GM04504 (cell line): Measurements from ENCODE around the gene SLC22A24.
"Not testable (repeated sequence)": the region's sequence is repeated elsewhere in the genome, so short reads cannot be mapped to it uniquely, and the experiment has no call there.

Source experiments
- DNase-seq: peaks from one replicate; pipeline ENCODE4 v3.0.0-alpha.2; 2012; ENCODE audit warnings: low read depth

The SLC22A24 gene

GRCh38 chr11:63144121-63144520 lies at the start of gene SLC22A24:
SLC22A24 (minus strand) TSS chr11:63144221; CDS start chr11:63143779, 442 bp downstream.
- no peak for DNase-seq

DNA sequence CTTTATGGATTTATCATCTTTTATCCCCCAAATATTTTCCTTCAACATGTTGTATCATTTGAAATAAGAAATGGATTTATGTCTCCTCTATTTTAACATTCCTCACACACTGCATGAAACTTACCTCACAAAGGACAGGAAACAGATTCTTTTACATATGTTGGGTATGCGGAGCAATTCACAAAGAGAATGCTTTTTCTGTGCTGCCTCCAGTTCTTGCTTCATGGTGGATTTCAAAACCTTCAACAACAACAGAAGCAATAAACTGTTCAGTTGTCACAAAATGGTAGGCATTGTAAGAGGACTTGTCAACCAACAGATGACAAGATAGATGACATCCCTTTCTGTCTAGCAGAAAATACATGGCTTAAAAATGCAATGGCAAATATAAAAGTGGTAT lies 36.5 kb upstream of the SLC22A24 start:
- DNase-seq, result no peak

GRCh38 chr11:63179432-63180041 lies 35.5 kb upstream of the SLC22A24 start:
- no peak for DNase-seq

DNA sequence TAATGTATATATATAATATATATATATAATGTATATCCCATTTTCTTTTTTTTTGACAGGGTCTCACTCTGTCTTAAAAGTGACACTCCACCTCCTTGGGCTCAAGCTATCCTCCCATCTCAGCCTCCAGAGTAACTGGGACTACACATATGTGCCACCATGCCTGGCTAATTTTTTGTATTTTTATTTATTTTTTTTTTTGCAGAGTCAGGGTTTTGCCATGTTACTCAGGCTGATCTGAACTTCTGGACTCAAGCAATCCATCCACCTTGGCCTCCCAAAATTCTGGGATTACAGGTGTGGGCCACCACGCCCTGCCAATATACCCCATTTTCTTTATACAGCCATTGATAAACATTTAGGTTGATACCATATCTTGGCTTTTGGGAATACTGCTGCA lies 33.9 kb upstream of the SLC22A24 start:
- no peak for DNase-seq

- no peak for DNase-seq
Measured at GRCh38 chr11:63165706-63166310, 21.8 kb upstream of the SLC22A24 start.

GRCh38 chr11:63155794-63156193 lies 11.8 kb upstream of the SLC22A24 start:
- DNase-seq, result no peak

DNA sequence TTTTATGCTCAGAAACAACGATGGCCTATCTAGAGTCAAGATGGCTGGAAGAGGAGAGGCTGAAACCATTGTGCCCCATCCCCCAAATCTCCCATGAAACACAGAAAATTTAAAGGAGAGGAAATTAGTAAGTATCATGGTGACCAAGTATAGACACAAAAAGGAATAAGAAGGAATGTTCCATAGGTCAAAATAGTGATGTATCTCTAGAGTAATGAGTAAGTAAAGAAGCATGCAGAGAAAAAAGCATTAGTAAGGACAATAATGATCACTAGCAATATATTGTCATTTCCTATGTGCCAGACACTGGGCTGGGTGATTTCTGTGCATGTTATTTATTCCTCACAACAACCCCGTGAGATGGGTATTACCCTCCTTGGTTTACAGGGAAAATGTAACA lies 2.6 kb upstream of the SLC22A24 start:
- no peak for DNase-seq

DNA sequence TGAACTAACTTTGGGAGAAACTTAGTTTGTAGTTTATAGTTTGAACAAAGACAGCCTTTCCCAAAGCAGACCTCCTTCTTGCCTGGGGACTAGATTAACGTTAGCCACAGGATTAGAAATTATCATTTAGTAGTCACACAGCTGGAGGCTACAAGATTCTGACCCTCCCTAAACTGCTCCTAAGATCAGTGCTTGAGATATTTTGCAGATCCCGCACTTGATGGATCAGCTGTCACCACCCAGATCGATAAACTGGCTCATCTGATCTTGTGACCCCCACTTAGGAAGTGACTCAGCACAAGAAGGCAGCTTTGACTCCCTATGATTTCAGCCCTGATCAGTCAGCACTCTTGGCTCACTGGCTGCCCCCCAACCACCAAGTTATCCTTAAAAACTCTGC lies 1.6 kb downstream of the SLC22A24 start:
- no peak for DNase-seq

- no peak for DNase-seq
Measured at GRCh38 chr11:63132985-63133775, 10.8 kb downstream of the SLC22A24 start.

DNA sequence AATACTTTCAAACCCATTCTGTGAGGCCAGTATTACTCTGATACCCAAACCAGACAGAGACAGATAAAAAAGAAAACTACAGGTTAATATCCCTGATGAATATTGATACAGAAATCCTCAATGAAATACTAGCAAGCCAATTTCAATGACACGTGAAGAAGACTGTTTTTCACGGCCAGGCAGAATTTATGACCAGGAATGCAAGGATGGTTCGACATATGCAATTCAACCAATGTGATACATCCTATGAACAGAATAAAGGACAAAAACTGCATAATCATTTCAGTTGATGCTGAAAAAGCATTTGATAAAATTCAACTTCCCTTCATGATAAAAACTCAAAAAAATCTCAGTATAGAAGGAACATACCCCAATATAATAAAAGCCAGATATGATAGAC lies 44.5 kb downstream of the SLC22A24 start:
- DNase-seq, result no peak

DNA sequence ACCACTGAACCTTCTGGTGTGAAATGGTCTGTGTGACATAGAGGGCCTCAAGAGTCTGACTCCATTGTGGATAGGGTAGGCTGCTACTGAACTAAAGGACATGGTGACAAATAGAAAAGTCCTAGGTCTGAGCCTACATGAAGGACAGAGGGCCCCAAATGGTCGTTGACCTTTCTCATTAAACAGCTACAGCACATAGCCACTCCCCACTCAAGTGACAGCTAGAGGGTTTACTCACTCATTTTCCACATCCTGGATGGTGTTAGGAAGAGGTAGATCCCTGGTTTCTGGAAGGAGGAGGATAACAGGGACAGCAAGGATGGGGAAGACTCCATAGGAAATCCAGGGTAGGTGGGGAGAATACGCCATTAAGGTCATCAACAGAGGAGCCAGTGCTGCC lies 63.3 kb downstream of the SLC22A24 start:
- no peak for DNase-seq

DNA sequence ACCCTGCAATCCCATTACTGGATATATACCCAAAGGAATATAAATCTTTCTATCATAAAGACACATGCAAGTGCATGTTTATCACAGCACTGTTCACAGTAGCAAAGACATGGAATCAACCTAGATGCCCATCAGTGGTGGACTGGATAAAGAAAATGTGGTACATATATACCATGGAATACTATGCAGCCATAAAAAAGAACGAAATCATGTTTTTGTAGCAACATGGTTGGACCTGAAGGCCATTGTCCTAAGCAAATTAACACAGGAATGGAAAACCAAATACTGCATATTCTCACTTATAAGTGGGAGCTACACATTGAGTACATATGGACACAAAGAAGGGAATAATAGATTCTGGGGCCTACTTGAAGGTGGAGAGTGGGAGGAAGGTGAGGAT lies 97.8 kb downstream of the SLC22A24 start:
- DNase-seq, result not testable (repeated sequence)

- DNase-seq, result no peak
Measured at GRCh38 chr11:63042596-63042995, 101.4 kb downstream of the SLC22A24 start.

- DNase-seq, result no peak
Measured at GRCh38 chr11:63032457-63032856, 111.6 kb downstream of the SLC22A24 start.
